ENCODE data around the gene BASP1. TPM values are rescaled to one million over a fixed set of nuclear protein-coding genes. Genes with fewer than 3 reads are reported as not detected.

Gene BASP1
- total RNA-seq, 1 experiment from 2014 or later, result 0.34 TPM

- ATAC-seq (no peak), DNase-seq (ENCODE audit: low read depth, low spot score) (no peak)
- no peaks in the 10 kb centered on the region for H3K9me3 ChIP-seq (ENCODE audit: control insufficient read depth in 1 of 2, insufficient read depth in 1 of 2, low read depth in 1 of 2, low read length in 2 of 2)
- intact Hi-C loops (cut with micrococcal nuclease), result no loop called here
- H3K4me1 ChIP-seq (ENCODE audit: control insufficient read depth in 1 of 2, insufficient read depth in 2 of 2, low read length in 2 of 2), result no peaks in the 10 kb centered on the region
- H3K27ac ChIP-seq (ENCODE audit: low read depth, low read length), result no peak overlapping the region
- H3K4me3 ChIP-seq (replicated peaks in 1 of 2; ENCODE audit: low read depth in 1 of 2, low read length in 2 of 2), result no peak overlapping the region
- TF ChIP-seq ZNF274 (IDR thresholded peaks at IDR 0.05; ENCODE audit: low read depth, low read length) (no peak), CEBPB (IDR thresholded peaks at IDR 0.05; ENCODE audit: low read depth) (no peak), EZH2 (IDR thresholded peaks at IDR 0.05) (no peak), FOSL1 (IDR thresholded peaks at IDR 0.05; ENCODE audit: low read depth) (no peak), EGR1 (IDR thresholded peaks at IDR 0.05; ENCODE audit: low read depth) (no peak), SIN3A (IDR thresholded peaks at IDR 0.05; ENCODE audit: low read depth) (no peak), CTCF (IDR thresholded peaks at IDR 0.05 in 2 of 3, conservative IDR thresholded peaks at IDR 0.05 in 1 of 3; ENCODE audit: borderline replicate concordance in 1 of 3, insufficient read depth in 1 of 3, low read depth in 2 of 3, low read length in 2 of 3) (no peak), JUND (IDR thresholded peaks at IDR 0.05) (no peak), POLR2AphosphoS5 (IDR thresholded peaks at IDR 0.05; ENCODE audit: low read depth, low read length) (no peak), RAD21 (IDR thresholded peaks at IDR 0.05; ENCODE audit: low read depth) (no peak)
- H3K4me2 ChIP-seq (ENCODE audit: low read length), result no peak overlapping the region
- H3K79me2 ChIP-seq (ENCODE audit: insufficient read depth, low read length), result no peaks in the 10 kb centered on the region
- no peaks in the 10 kb centered on the region for H4K20me1 ChIP-seq (ENCODE audit: insufficient read depth)
- ChIA-PET RAD21 (ENCODE audit: low non-redundant PET in 1 of 2, low total read pairs in 2 of 2, uncharacterized antibody in 2 of 2, unreplicated experiment in 2 of 2) (no interaction called here), CTCF (no interaction called here), POLR2A (no interaction called here)
- no peak overlapping the region for H3K9ac ChIP-seq (ENCODE audit: low read length)
- H2AFZ ChIP-seq (ENCODE audit: low read depth, low read length, poor library complexity, severe bottlenecking), result no peak overlapping the region
- no peaks in the 10 kb centered on the region for H3K9me2 ChIP-seq (ENCODE audit: insufficient read depth)
- H3K27me3 ChIP-seq (ENCODE audit: insufficient read depth, low read length), result peaks cover 4% of the 10 kb centered on the region; the same call in 1 of the 2 replicates
- H3K36me3 ChIP-seq (ENCODE audit: control insufficient read depth in 1 of 2, insufficient read depth in 2 of 2, low read length in 2 of 2), result no peaks in the 10 kb centered on the region
- no TSS peak for BruUV-seq (replicated peaks)
Observed at GRCh38 chr5:17218353-17219005, 1.0 kb downstream of the BASP1 start.
